ENCODE results near the gene KIAA0232.

Gene KIAA0232

DNA sequence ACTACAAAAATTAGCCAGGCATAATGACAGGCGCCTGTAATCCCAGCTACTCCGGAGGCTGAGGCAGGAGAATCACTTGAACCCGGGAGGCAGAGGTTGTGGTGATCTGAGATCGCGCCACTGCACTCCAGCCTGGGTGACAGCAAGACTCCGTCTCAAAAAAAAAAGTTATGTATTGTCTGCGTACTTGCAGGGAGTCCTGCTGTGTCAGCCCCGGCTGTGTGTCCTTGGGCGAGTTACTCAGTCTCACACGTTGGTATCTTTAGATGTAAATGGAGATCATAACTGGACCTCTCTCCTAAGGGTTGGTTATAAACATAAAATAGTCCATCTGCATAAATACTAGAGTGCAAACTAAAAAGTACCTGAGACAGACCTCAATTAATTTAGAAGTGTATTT lies 104.4 kb downstream of the KIAA0232 start:
- no peak for TF ChIP-seq MYC (IDR thresholded peaks at IDR 0.05; ENCODE audit: low read depth, low read length)
- TF ChIP-seq POLR2A (IDR thresholded peaks at IDR 0.05; ENCODE audit: extremely low read depth, insufficient read length): no peak
- TF ChIP-seq, protein P1, sequence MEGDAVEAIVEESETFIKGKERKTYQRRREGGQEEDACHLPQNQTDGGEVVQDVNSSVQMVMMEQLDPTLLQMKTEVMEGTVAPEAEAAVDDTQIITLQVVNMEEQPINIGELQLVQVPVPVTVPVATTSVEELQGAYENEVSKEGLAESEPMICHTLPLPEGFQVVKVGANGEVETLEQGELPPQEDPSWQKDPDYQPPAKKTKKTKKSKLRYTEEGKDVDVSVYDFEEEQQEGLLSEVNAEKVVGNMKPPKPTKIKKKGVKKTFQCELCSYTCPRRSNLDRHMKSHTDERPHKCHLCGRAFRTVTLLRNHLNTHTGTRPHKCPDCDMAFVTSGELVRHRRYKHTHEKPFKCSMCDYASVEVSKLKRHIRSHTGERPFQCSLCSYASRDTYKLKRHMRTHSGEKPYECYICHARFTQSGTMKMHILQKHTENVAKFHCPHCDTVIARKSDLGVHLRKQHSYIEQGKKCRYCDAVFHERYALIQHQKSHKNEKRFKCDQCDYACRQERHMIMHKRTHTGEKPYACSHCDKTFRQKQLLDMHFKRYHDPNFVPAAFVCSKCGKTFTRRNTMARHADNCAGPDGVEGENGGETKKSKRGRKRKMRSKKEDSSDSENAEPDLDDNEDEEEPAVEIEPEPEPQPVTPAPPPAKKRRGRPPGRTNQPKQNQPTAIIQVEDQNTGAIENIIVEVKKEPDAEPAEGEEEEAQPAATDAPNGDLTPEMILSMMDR (IDR thresholded peaks at IDR 0.05; ENCODE audit: low read depth, low read length): no peak
- TF ChIP-seq, protein P2, sequence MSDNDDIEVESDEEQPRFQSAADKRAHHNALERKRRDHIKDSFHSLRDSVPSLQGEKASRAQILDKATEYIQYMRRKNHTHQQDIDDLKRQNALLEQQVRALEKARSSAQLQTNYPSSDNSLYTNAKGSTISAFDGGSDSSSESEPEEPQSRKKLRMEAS (IDR thresholded peaks at IDR 0.05; ENCODE audit: low read depth, low read length): no peak
- H3K4me3 ChIP-seq (ENCODE audit: low read depth, low read length): no peak overlapping the region
- no peak for DNase-seq (ENCODE audit: low read depth)

DNA sequence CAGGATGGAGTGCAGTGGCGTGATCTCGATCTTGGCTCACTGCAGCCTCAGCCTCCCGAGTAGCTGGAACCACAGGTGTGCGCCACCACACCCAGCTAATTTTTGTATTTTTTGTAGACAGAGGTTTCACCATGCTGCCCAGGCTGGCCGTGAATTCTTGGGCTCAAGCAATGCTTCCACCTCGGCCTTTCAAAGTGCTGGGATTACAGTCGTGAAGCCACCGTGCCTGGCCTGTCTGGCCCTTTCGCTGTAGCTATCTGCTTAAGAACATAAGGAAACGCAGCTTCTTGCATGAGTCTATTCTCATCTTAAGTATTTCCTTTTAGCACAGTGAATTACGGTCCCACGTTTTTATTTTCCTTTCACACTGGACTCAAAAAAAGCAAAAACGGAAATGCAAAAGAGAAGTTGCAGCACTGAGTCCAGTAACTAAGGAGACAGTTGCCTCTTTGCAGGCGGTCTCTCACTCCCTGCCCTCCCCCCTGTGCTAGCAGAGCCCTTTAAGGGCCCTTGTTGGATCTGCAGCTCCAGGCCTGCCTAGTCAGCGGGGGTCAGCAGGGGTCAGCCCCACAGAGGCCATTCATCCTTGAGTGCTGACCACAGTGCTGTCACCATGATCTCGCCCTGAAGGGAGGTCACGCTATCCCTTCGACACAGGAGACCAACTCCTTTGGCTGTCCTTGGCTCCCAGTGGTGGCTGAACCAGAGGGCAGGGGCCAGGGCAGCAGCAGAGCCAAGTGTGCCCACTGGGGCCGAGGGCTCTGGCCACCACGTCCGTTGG lies 105.3 kb downstream of the KIAA0232 start:
- TF ChIP-seq POLR2A (IDR thresholded peaks at IDR 0.05; ENCODE audit: extremely low read depth, insufficient read length): no peak
- TF ChIP-seq MYC (IDR thresholded peaks at IDR 0.05; ENCODE audit: low read depth, low read length): peak; percentile 57; the same call in 1 of the 2 replicates
- TF ChIP-seq, protein P1 (IDR thresholded peaks at IDR 0.05; ENCODE audit: low read depth, low read length): no peak
- TF ChIP-seq, protein P2 (IDR thresholded peaks at IDR 0.05; ENCODE audit: low read depth, low read length): peak; percentile 57; the same call in 1 of the 2 replicates
- no peak overlapping the region for H3K4me3 ChIP-seq (ENCODE audit: low read depth, low read length)
- DNase-seq (ENCODE audit: low read depth): peak; percentile 83

DNA sequence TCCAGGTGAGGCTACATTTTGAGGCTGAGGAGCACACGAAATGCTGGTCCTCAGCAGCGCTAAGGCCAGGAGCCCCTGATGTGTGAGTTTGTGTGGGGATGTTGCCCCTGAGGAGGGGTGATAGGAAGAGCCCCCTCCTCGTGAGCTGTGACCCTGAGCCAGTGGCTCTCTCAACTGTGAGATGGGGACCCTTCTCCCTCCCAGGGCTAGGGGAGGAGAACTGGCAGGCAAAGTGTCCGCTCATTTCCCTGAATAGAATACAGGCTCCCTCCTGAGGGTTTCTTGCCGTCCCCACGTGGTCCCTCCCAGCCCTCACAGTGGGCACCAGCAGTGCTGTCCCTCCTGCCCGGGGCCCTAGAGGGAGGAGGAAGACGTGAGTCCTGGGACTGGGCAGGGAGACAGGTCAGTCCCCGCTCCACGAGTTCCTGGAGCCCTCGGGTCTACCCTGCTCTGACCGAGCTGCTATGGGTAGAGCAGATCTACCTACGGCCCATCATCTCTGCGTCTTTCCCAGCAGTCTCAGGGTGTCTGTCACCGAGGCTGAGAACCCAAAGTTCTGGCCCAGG lies 106.1 kb downstream of the KIAA0232 start:
- TF ChIP-seq POLR2A (IDR thresholded peaks at IDR 0.05; ENCODE audit: extremely low read depth, insufficient read length): no peak
- TF ChIP-seq, protein P1 (IDR thresholded peaks at IDR 0.05; ENCODE audit: low read depth, low read length): no peak
- TF ChIP-seq, protein P2 (IDR thresholded peaks at IDR 0.05; ENCODE audit: low read depth, low read length): no peak
- TF ChIP-seq MYC (IDR thresholded peaks at IDR 0.05; ENCODE audit: low read depth, low read length): no peak
- no peak for DNase-seq (ENCODE audit: low read depth)
- no peak overlapping the region for H3K4me3 ChIP-seq (ENCODE audit: low read depth, low read length)

DNA sequence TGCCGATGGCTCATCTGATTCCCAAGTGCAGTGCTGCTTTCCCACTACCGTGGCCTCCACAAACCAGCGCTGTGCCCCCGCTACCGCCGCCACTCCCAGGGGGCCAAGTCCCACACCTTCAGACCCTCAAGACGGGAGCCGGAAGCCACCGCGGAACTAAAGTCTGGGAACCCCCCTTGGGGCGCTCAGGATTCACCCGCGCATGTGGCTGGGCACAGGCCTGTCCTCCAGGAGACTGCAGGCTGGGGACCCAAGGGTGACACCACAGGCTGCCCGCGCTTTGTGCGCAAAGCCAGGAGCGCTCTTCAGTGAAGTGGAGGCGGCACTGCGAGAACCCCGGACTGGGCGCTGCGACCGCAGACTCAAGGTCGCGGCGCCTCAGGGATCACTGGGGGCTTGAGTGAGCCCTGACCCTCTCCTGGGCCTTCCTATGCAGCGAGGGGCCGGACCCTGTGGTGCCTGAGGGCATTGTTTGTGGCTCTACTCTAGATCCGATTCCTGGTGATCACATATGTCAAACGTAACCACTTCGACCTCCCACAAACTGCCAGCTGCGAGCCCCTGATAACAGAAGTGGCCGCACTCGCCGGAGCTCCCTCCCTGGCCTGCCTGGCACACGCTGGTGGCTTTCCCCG lies 106.7 kb downstream of the KIAA0232 start:
- no peak for DNase-seq (ENCODE audit: low read depth)
- H3K4me3 ChIP-seq (ENCODE audit: low read depth, low read length): no peak overlapping the region
- TF ChIP-seq, protein P1 (IDR thresholded peaks at IDR 0.05; ENCODE audit: low read depth, low read length): no peak
- TF ChIP-seq POLR2A (IDR thresholded peaks at IDR 0.05; ENCODE audit: extremely low read depth, insufficient read length) (no peak), MYC (IDR thresholded peaks at IDR 0.05; ENCODE audit: low read depth, low read length) (no peak)
- TF ChIP-seq, protein P2 (IDR thresholded peaks at IDR 0.05; ENCODE audit: low read depth, low read length): no peak

DNA sequence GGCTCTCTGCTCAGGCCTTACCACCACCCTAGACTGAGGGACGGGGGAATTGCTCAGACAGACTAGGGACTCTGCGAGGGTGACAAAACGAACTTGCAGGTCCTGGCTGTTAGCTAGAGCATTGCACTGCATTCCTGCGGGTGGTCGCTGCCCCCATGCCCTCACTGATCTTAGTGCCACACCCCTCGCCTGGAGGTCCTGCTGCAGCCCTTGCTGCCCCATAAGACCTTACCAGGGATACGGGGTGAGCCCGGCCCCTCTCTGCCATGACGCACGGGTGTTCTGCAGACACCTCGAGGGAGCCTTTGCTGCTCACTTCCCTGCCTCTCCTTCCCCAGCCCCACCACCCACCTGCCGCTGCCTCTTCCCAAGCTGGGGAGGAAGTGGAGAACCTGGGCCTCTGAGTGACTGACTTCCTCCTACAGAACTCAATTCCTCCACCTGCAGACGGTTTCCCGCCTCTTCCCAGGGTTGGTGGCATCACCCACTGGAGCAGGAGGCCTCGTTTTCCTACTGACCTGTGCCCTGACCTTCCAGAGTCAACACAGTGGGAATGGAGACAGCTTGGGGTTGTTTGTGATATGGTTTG lies 107.3 kb downstream of the KIAA0232 start:
- TF ChIP-seq, protein P2 (IDR thresholded peaks at IDR 0.05; ENCODE audit: low read depth, low read length): no peak
- TF ChIP-seq, protein P1 (IDR thresholded peaks at IDR 0.05; ENCODE audit: low read depth, low read length): no peak
- TF ChIP-seq MYC (IDR thresholded peaks at IDR 0.05; ENCODE audit: low read depth, low read length) (no peak), POLR2A (IDR thresholded peaks at IDR 0.05; ENCODE audit: extremely low read depth, insufficient read length) (no peak)
- no peak overlapping the region for H3K4me3 ChIP-seq (ENCODE audit: low read depth, low read length)
- DNase-seq (ENCODE audit: low read depth): no peak

Measured in NB4 (cell line).